Stimulated activated effector memory CD8-positive, alpha-beta T cell treated with anti-CD3 and anti-CD28 coated beads, Interleukin-12 subunit alpha, Interleukin-12 subunit beta, amount 100 ng/mL, for 72 hours (primary cell): ENCODE data around the gene IGSF8.

Source experiments
- ATAC-seq: fragments of 150-1000 bp; cut with Tn5 transposase; 2 replicates; pipeline ENCODE4 v1.10.0; 2021
- DNase-seq, 2 donors: peaks; one replicate each; pipeline ENCODE4 v3.0.0; 2021 to 2022; ENCODE audit warnings: low spot score in 2 of 2
- H3K27ac Mint-ChIP-seq: one replicate; pipeline ENCODE4 v1.8.0; 2022; ENCODE audit warnings: mild to moderate bottlenecking, mixed read lengths
- H3K36me3 Mint-ChIP-seq: one replicate; pipeline ENCODE4 v1.8.0; 2022; ENCODE audit warnings: mild to moderate bottlenecking, mixed read lengths
- H3K4me1 Mint-ChIP-seq: one replicate; pipeline ENCODE4 v1.8.0; 2022; ENCODE audit warnings: mixed read lengths
- H3K4me3 Mint-ChIP-seq: one replicate; pipeline ENCODE4 v1.8.0; 2022; ENCODE audit warnings: mild to moderate bottlenecking, mixed read lengths
- H3K9me3 Mint-ChIP-seq: one replicate; pipeline ENCODE4 v1.8.0; 2022; ENCODE audit warnings: mixed read lengths

IGSF8 gene

DNA sequence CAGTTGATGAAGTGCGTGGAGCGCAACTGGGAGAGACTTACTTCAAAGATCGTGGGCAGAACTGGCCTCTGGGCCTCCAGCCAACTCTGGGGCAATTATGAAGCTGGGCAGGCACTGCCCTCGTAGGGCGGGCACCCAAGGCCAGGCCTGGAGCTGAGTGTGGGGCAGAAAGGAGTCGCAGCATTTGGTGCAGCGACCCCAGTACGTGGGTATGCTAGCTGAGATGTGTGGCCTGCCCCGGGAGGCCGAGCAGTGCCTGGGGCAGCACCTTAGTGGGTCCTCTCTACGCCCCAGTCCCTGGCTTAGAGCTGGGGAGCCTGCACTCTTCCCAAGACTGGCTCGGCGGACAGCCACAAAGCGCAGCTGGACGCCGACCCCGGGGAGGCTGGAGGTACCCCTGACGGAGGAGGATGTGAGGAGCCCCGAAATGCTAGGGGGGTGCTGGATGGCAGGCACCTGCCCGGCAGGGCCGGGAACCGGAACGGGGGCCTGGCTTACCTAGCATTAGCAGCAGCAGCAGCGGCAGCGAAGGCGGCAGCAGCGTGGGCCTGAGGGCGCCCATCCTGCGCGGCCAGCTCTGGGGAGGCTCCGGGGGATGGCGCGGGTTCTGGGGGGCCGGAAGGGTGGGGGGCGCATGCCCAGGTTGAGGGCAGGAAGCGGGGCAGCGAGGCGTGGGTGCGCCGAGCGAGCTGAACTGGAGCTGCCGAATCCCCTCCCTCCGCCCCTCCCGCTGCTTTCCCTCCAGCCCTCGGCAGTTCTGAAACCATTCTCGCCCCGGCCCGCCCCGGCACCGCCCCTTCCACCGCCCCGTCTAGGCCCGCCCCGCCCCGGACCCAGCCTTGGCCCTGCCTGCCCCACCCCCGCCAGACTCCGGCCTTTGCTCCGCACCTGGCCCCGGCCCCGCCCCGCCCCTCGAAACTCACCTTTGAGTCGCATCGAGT is at the start of gene IGSF8:
IGSF8 (minus strand) TSS at position 709 of the 941 bp plus-strand sequence; CDS start at position 562, 147 bp downstream.
- H3K36me3 Mint-ChIP-seq = peaks cover 24% of the 10 kb centered on the region
- DNase-seq = peak; percentile 83 to 93

GRCh38 chr1:160148121-160148520 is 49.7 kb upstream of the IGSF8 start:
- H3K4me3 Mint-ChIP-seq = no peak overlapping the region
- DNase-seq (no peak), ATAC-seq (no peak)
- H3K27ac Mint-ChIP-seq = no peak overlapping the region
- H3K36me3 Mint-ChIP-seq = no peaks in the 10 kb centered on the region
- H3K9me3 Mint-ChIP-seq = no peaks in the 10 kb centered on the region
- no peaks in the 10 kb centered on the region for H3K4me1 Mint-ChIP-seq

More for the DNA sequence above, at the start of gene IGSF8:
- peak; percentile 76 for ATAC-seq
- peak within 1 kb of the TSS; percentile 90 for H3K4me3 Mint-ChIP-seq
- peak within 1 kb of the TSS; percentile 93 for H3K27ac Mint-ChIP-seq
- H3K9me3 Mint-ChIP-seq = no peaks in the 10 kb centered on the region
- peaks cover 57% of the 10 kb centered on the region for H3K4me1 Mint-ChIP-seq

- Mint-ChIP-seq H3K4me1 (no peaks in the 10 kb centered on the region), H3K27ac (no peak overlapping the region), H3K4me3 (no peak overlapping the region), H3K9me3 (no peaks in the 10 kb centered on the region), H3K36me3 (no peaks in the 10 kb centered on the region)
- ATAC-seq = no peak
- no peak for DNase-seq
These were observed 47.7 kb upstream of the IGSF8 start for GRCh38 chr1:160146107-160146506.

GRCh38 chr1:160144921-160145320 is 46.5 kb upstream of the IGSF8 start:
- Mint-ChIP-seq H3K27ac (no peak overlapping the region), H3K9me3 (no peaks in the 10 kb centered on the region), H3K4me3 (no peak overlapping the region), H3K4me1 (no peaks in the 10 kb centered on the region), H3K36me3 (no peaks in the 10 kb centered on the region)
- DNase-seq (no peak), ATAC-seq (no peak)

- no peak for ATAC-seq
- no peaks in the 10 kb centered on the region for H3K9me3 Mint-ChIP-seq
- H3K36me3 Mint-ChIP-seq = no peaks in the 10 kb centered on the region
- no peak for DNase-seq
- no peak overlapping the region for H3K27ac Mint-ChIP-seq
- H3K4me3 Mint-ChIP-seq = no peak overlapping the region
- H3K4me1 Mint-ChIP-seq = no peaks in the 10 kb centered on the region
These were observed 45.3 kb upstream of the IGSF8 start for GRCh38 chr1:160143695-160144094.

DNA sequence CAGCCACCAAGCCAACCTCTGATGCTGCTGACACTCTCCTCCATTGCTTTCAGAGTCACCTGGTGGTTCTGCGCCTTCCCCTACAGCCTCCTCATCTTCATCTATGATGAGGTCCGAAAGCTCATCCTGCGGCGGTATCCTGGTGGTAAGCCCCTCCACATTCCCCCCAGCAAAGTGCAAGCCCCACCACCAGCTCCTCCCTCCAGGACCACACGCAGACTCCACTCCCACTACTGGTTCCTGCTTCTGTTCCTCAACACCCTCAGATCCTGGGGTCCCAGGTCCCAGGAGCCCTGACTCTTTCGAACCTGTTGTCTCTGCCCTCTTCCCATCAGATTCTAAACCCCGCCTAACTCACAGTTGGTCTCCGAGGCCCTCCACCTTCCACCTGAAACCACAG is 41.4 kb upstream of the IGSF8 start:
- H3K36me3 Mint-ChIP-seq = no peaks in the 10 kb centered on the region
- DNase-seq (no peak), ATAC-seq (no peak)
- no peaks in the 10 kb centered on the region for H3K4me1 Mint-ChIP-seq
- H3K9me3 Mint-ChIP-seq = no peaks in the 10 kb centered on the region
- H3K4me3 Mint-ChIP-seq = no peak overlapping the region
- H3K27ac Mint-ChIP-seq = no peak overlapping the region

- no peak for DNase-seq
- Mint-ChIP-seq H3K36me3 (no peaks in the 10 kb centered on the region), H3K9me3 (no peaks in the 10 kb centered on the region), H3K4me3 (no peak overlapping the region), H3K4me1 (no peaks in the 10 kb centered on the region), H3K27ac (no peak overlapping the region)
- ATAC-seq = no peak
These were observed 38.9 kb upstream of the IGSF8 start for GRCh38 chr1:160137216-160137862.

GRCh38 chr1:160136926-160137200 is 38.4 kb upstream of the IGSF8 start:
- no peak overlapping the region for H3K4me3 Mint-ChIP-seq
- no peaks in the 10 kb centered on the region for H3K9me3 Mint-ChIP-seq
- ATAC-seq (no peak), DNase-seq (no peak)
- no peaks in the 10 kb centered on the region for H3K4me1 Mint-ChIP-seq
- H3K36me3 Mint-ChIP-seq = no peaks in the 10 kb centered on the region
- no peak overlapping the region for H3K27ac Mint-ChIP-seq

DNA sequence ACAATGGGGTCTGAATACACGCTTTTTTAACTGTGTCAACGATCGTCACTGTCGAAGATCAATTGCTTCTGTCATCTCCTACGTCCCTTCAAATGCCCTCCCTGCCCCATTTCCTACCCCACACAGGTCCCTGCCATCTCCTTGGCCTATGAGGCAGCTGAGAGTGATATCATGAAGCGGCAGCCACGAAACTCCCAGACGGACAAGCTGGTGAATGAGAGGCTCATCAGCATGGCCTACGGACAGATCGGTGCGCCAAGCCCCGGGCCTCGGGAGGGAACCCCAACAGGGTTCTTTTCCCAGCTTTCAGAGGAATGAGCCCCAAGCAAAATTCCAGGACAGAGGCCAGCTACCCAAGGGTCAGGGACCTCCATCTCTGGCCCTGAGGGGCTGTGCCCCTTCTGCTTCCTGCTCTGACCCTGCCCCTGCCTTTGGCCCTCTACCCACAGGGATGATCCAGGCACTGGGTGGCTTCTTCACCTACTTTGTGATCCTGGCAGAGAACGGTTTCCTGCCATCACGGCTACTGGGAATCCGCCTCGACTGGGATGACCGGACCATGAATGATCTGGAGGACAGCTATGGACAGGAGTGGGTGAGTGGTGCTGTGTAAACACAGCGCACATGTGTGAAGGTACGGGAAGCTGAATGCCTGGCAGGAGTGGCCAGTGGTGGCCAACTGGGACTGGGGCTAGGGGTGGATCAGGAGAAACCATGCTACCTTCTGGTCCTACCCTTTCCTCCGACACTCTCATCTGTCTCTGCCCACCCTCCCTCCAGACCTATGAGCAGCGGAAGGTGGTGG is 37.9 kb upstream of the IGSF8 start:
- Mint-ChIP-seq H3K4me3 (no peak overlapping the region), H3K9me3 (no peaks in the 10 kb centered on the region), H3K27ac (no peak overlapping the region), H3K4me1 (no peaks in the 10 kb centered on the region), H3K36me3 (no peaks in the 10 kb centered on the region)
- DNase-seq (no peak), ATAC-seq (no peak)

- Mint-ChIP-seq H3K4me3 (no peak overlapping the region), H3K27ac (no peak overlapping the region), H3K9me3 (no peaks in the 10 kb centered on the region), H3K4me1 (no peaks in the 10 kb centered on the region), H3K36me3 (no peaks in the 10 kb centered on the region)
- DNase-seq = no peak
- no peak for ATAC-seq
These were observed 36.6 kb upstream of the IGSF8 start for GRCh38 chr1:160134791-160135572.

DNA sequence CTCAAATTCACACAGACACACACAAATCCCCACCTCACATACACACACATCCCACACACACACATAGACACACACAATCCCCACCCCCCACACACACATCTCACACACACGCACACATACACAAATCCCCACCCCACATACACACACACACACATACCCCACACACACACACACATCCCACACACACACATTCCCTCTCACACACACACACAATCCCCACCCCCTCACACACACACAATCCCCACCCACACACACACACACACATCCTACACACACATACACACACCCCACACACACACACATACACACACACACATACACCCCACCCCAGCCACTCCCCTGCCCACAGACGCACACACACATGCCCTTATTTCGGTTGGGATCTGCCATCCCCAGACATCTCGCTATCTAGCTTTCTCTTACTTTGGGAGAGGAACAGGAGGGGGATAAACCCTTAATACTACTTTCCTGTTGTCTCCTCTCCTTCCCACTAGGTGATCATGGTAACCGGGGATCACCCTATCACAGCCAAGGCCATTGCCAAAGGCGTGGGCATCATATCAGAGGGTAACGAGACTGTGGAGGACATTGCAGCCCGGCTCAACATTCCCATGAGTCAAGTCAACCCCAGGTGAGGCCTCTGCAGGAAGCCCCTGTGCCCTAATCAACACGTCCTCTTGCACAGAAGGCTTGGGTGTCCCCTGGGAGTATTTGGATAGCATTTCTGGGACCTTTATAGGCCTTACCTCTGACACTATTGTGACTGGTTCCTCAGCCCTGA is 35.8 kb upstream of the IGSF8 start:
- no peaks in the 10 kb centered on the region for H3K9me3 Mint-ChIP-seq
- no peaks in the 10 kb centered on the region for H3K36me3 Mint-ChIP-seq

GRCh38 chr1:160131803-160132565 is 33.6 kb upstream of the IGSF8 start:
- H3K4me3 Mint-ChIP-seq = no peak overlapping the region
- H3K36me3 Mint-ChIP-seq = no peaks in the 10 kb centered on the region
- H3K9me3 Mint-ChIP-seq = no peaks in the 10 kb centered on the region
- ATAC-seq (no peak), DNase-seq (no peak)
- H3K27ac Mint-ChIP-seq = no peak overlapping the region
- no peaks in the 10 kb centered on the region for H3K4me1 Mint-ChIP-seq

More for the DNA sequence above, 35.8 kb upstream of the IGSF8 start:
- DNase-seq = no peak
- no peak for ATAC-seq
- no peak overlapping the region for H3K4me3 Mint-ChIP-seq
- H3K27ac Mint-ChIP-seq = no peak overlapping the region
- no peaks in the 10 kb centered on the region for H3K4me1 Mint-ChIP-seq

DNA sequence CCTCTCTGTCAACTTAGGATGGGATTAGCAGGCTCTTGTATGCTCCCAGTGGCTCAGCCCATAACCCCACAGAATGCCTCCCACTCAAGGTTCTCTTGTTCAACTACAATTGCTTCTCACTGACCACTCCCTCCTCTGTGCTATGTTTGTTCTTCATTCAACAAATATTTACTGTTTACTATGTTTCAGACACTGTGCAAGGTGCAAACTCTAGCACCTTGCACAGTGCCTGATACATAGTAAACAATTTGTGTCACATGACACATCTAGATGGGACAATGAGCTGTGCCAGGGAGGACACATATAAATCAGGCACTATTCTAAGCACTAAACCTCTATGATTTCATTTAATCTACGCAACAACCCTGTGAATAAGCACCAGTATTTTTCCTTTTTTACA is 32.5 kb upstream of the IGSF8 start:
- ATAC-seq = no peak

GRCh38 chr1:160130486-160130885 is 32.1 kb upstream of the IGSF8 start:
- no peak overlapping the region for H3K27ac Mint-ChIP-seq
- no peaks in the 10 kb centered on the region for H3K9me3 Mint-ChIP-seq
- no peaks in the 10 kb centered on the region for H3K36me3 Mint-ChIP-seq
- ATAC-seq = no peak
- H3K4me3 Mint-ChIP-seq = no peak overlapping the region
- no peak for DNase-seq
- no peaks in the 10 kb centered on the region for H3K4me1 Mint-ChIP-seq

More for the DNA sequence above, 32.5 kb upstream of the IGSF8 start:
- H3K4me3 Mint-ChIP-seq = no peak overlapping the region
- no peaks in the 10 kb centered on the region for H3K4me1 Mint-ChIP-seq
- no peaks in the 10 kb centered on the region for H3K36me3 Mint-ChIP-seq
- no peak for DNase-seq
- H3K9me3 Mint-ChIP-seq = no peaks in the 10 kb centered on the region
- no peak overlapping the region for H3K27ac Mint-ChIP-seq
